HepG2 (cell line): Measurements from ENCODE around the gene XPOT. TPM values are rescaled to one million over a fixed set of nuclear protein-coding genes. Genes with fewer than 3 reads are reported as not detected.

Experiments
- ATAC-seq: fragments of 200-7000 bp; cut with Tn5 transposase; 3 replicates; pipeline ENCODE4 v1.9.1; 2020; ENCODE audit warnings: mild to moderate bottlenecking, moderate library complexity
- BruUV-seq: library from RNA; stranded (reverse); fragments of 400-500 nt; replicated peaks from 2 replicates; lab custom pipeline; 2021; lab: Mats Ljungman, UMichigan
- CTCF ChIA-PET: fragments of 300-600 bp; formaldehyde crosslinking; extraction: SDS; loops from one replicate; lab custom pipeline; 2021; ENCODE audit warnings: low total read pairs, inconsistent platforms, low intra/inter-chr PET ratio; lab: Yijun Ruan, JAX
- POLR2A ChIA-PET: fragments of 350-600 bp; sonication (Branson Sonifier 250); formaldehyde crosslinking; loops from one replicate; lab custom pipeline; 2020; ENCODE audit warnings: antibody characterized with exemption, inconsistent platforms; lab: Yijun Ruan, JAX
- DNase-seq: peaks from one replicate; pipeline ENCODE4 v3.0.0-alpha.2; 2015; ENCODE audit warnings: low spot score
- FAIRE-seq: peaks from 3 replicates; lab custom pipeline; 2011; peaks lifted over from hg19 to GRCh38; lab: Jason Lieb, UNC
- H2AFZ ChIP-seq: one replicate; pipeline ENCODE4 v1.6.1; 2011; ENCODE audit warnings: low read length, inconsistent platforms
- H3K27ac ChIP-seq: fragments of 300-600 bp; 3 replicates; pipeline ENCODE4 v1.8.0; 2011; ENCODE audit warnings: mixed run types, mild to moderate bottlenecking, mixed read lengths, low read length, inconsistent platforms; ENCODE audit not compliant: insufficient read depth; ENCODE audit errors: extremely low read length
- H3K27me3 ChIP-seq, 2 experiments: fragments of 200-600 bp in 1 of 2; 2 replicates in 1 of 2; 3 replicates in 1 of 2; pipeline versions ENCODE4 v1.6.0 to v1.8.0; 2011; ENCODE audit warnings: low read length in 2 of 2, mild to moderate bottlenecking in 2 of 2, moderate library complexity in 2 of 2, inconsistent platforms in 1 of 2; ENCODE audit not compliant: insufficient read depth in 2 of 2, control insufficient read depth in 1 of 2
- H3K36me3 ChIP-seq, 2 experiments: fragments of 200-600 bp in 1 of 2; replicated peaks in 1 of 2; 2 replicates in 1 of 2; 3 replicates in 1 of 2; pipeline versions ENCODE4 v1.5.1 to v1.8.0; 2011; ENCODE audit warnings: low read length in 2 of 2, inconsistent platforms in 1 of 2; ENCODE audit not compliant: insufficient read depth in 2 of 2, control insufficient read depth in 1 of 2
- H3K4me1 ChIP-seq: 2 replicates; pipeline ENCODE4 v1.5.1; 2012; ENCODE audit warnings: low read length, inconsistent platforms; ENCODE audit not compliant: insufficient read depth
- H3K4me2 ChIP-seq: 2 replicates; pipeline ENCODE4 v1.6.0; 2011; ENCODE audit warnings: low read depth, low read length, inconsistent platforms
- H3K4me3 ChIP-seq, 3 experiments: fragments of 200-600 bp in 1 of 3; sonication (generic), shearing (Covaris generic) in 1 of 3; replicated peaks in 1 of 3; 2 replicates each; pipeline ENCODE4 v1.5.1; 2011 to 2016; ENCODE audit warnings: low read length in 3 of 3, inconsistent platforms in 2 of 3, low read depth in 2 of 3, mild to moderate bottlenecking in 2 of 3, control low read depth in 1 of 3, mixed read lengths in 1 of 3; ENCODE audit not compliant: insufficient read depth in 1 of 3
- H3K79me2 ChIP-seq: one replicate; pipeline ENCODE4 v1.6.1; 2011; ENCODE audit warnings: low read length, inconsistent platforms; ENCODE audit not compliant: insufficient read depth
- H3K9ac ChIP-seq: 2 replicates; pipeline ENCODE4 v1.6.0; 2011; ENCODE audit warnings: mild to moderate bottlenecking, low read depth, low read length, inconsistent platforms; ENCODE audit not compliant: insufficient read depth
- H3K9me3 ChIP-seq: 2 replicates; pipeline ENCODE4 v1.5.1; 2012; ENCODE audit warnings: mild to moderate bottlenecking, low read length
- H4K20me1 ChIP-seq: 2 replicates; pipeline ENCODE4 v1.6.0; 2011; ENCODE audit warnings: inconsistent platforms, mild to moderate bottlenecking, low read length, moderate library complexity; ENCODE audit not compliant: insufficient read depth
- ATF7 ChIP-seq, 2 experiments: fragments of 450-650 bp in 1 of 2; sonication (generic) in 1 of 2; formaldehyde crosslinking in 1 of 2; IDR thresholded peaks; 2 replicates each; pipeline versions ENCODE4 v1.4.0 to v1.6.1; 2016 to 2020; ENCODE audit warnings: antibody characterized with exemption in 1 of 2, mild to moderate bottlenecking in 1 of 2, missing genetic modification reagents in 1 of 2
- CREBL2 ChIP-seq: sonication (generic); formaldehyde crosslinking; IDR thresholded peaks from 2 replicates; pipeline ENCODE4 v1.8.1; 2023; ENCODE audit warnings: missing genetic modification reagents, mild to moderate bottlenecking, borderline replicate concordance
- GZF1 ChIP-seq: sonication (generic); formaldehyde crosslinking; IDR thresholded peaks from 2 replicates; pipeline ENCODE4 v1.5.1; 2020; ENCODE audit warnings: mild to moderate bottlenecking, missing genetic modification reagents
- KDM1A ChIP-seq: IDR thresholded peaks from 2 replicates; pipeline ENCODE4 v1.6.1; 2016; ENCODE audit warnings: missing compliant biosample characterization
- NFE2L2 ChIP-seq: fragments of 150-350 bp; IDR thresholded peaks from 2 replicates; pipeline ENCODE4 v1.6.1; 2014; ENCODE audit warnings: low read length
- PHB2 ChIP-seq: fragments of 450-650 bp; IDR thresholded peaks from 2 replicates; pipeline ENCODE4 v1.6.1; 2018; ENCODE audit not compliant: partially characterized antibody
- SMARCC2 ChIP-seq: fragments of 450-650 bp; IDR thresholded peaks from 2 replicates; pipeline ENCODE4 v1.6.1; 2017; ENCODE audit warnings: antibody characterized with exemption, mild to moderate bottlenecking
- ZNF205 ChIP-seq: IDR thresholded peaks from 2 replicates; pipeline ENCODE4 v1.6.1; 2018; ENCODE audit warnings: missing biosample characterization, missing genetic modification reagents
- ZNF335 ChIP-seq: sonication (generic); formaldehyde crosslinking; IDR thresholded peaks from 2 replicates; pipeline ENCODE4 v1.4.0; 2020; ENCODE audit warnings: missing genetic modification reagents
- ZNF597 ChIP-seq: sonication (generic); formaldehyde crosslinking; IDR thresholded peaks from 2 replicates; pipeline ENCODE4 v1.5.0; 2020; ENCODE audit warnings: missing genetic modification reagents
- ZNF816 ChIP-seq: sonication (generic); formaldehyde crosslinking; IDR thresholded peaks from 2 replicates; pipeline ENCODE4 v1.8.0; 2022; ENCODE audit warnings: missing genetic modification reagents, mild to moderate bottlenecking, borderline replicate concordance
- in situ Hi-C: cut with HindIII; loops from 2 replicates; pipeline ENCODE4 v1.10.0; 2017; ENCODE audit warnings: low pct_unique_long_range_greater_than_20kb; ENCODE audit not compliant: extremely low pct_ligation_motif_present
- intact Hi-C: fragments of 100-400 bp; cut with micrococcal nuclease; formaldehyde crosslinking; loops from one replicate; pipeline ENCODE4 v1.10.0; 2022; ENCODE audit not compliant: unreplicated experiment
- polyA plus RNA-seq, 8 experiments: library from polyadenylated mRNA; depleted of rRNA in 3 of 8; stranded (reverse) in 7 of 8; unstranded in 1 of 8; fragments of >200 nt; fragmentation: Illumina TruSeq in 4 of 8; extraction: Trizol in 4 of 8; gene quantifications; 2 replicates each; pipeline versions ENCODE4 v1.2.1 to v1.2.3, GENCODE V29; 2011 to 2016; ENCODE audit warnings: low read depth in 4 of 8, missing spikeins in 1 of 8, mixed read lengths in 1 of 8; ENCODE audit not compliant: insufficient read depth in 1 of 8
- total RNA-seq, 5 experiments: library from RNA; depleted of rRNA; stranded (reverse); fragments of >200 nt; fragmentation: Illumina TruSeq; extraction: Trizol; gene quantifications; 2 replicates each; pipeline ENCODE4 v1.2.3, GENCODE V29; 2016; ENCODE audit warnings: low read depth in 1 of 5

XPOT gene
- total and polyA plus RNA-seq, 2 of the 13 experiments (the other 11 are each of a cell fraction or from before 2014, with no cell fraction given), result 93.8 to 102 TPM

- TF ChIP-seq PHB2 (no peak), GZF1 (CRISPR knock-in tag) (no peak), ZNF205 (CRISPR knock-in tag) (no peak), ZNF597 (CRISPR knock-in tag) (no peak), ATF7 (IDR thresholded peaks at IDR 0.05) (no peak), ATF7 (CRISPR knock-in tag; IDR thresholded peaks at IDR 0.05) (no peak), ZNF816 (CRISPR knock-in tag) (no peak), ZNF335 (CRISPR knock-in tag) (no peak), NFE2L2 (no peak), KDM1A (no peak), SMARCC2 (no peak), CREBL2 (no peak)
- no peaks in the 10 kb centered on the region; a peak in 1 of 5 replicates for H3K27me3 ChIP-seq
- no peak overlapping the region for H3K4me3 ChIP-seq
- ChIA-PET POLR2A (no interaction called here), CTCF (no interaction called here)
- no peak overlapping the region for H3K4me2 ChIP-seq
- H4K20me1 ChIP-seq, result no peaks in the 10 kb centered on the region
- no peak overlapping the region for H3K27ac ChIP-seq
- DNase-seq (no peak), ATAC-seq (no peak), FAIRE-seq (no peak)
- H3K4me1 ChIP-seq, result peaks cover 18% of the 10 kb centered on the region
- no peaks in the 10 kb centered on the region for H3K79me2 ChIP-seq
- in situ Hi-C loops, result no loop called here
- BruUV-seq, result no TSS peak
- H2AFZ ChIP-seq, result no peak overlapping the region
- H3K36me3 ChIP-seq, result peaks cover 6 to 57% of the 10 kb centered on the region in 2 experiments; a peak in 4 of 5 replicates
- no peaks in the 10 kb centered on the region for H3K9me3 ChIP-seq
- no peak overlapping the region for H3K9ac ChIP-seq
- intact Hi-C loops, result no loop called here
These were observed 62.0 kb downstream of the XPOT start for GRCh38 chr12:64466178-64466577.
